Activated naive CD4-positive, alpha-beta T cell treated with anti-CD3 and anti-CD28 coated beads, Interleukin-2, amount 10 ng/mL, durations not matched to agents 7 days and 5 days (primary cell): ENCODE measurements around the gene HBB.

Experiments used
- CTCF ChIA-PET: fragments of 350-600 bp; sonication (Branson Sonifier 250); formaldehyde crosslinking; loops from one replicate; lab custom pipeline; 2021; ENCODE audit warnings: antibody characterized with exemption; lab: Charles Lee
- DNase-seq: peaks from one replicate; pipeline ENCODE4 v3.0.0-alpha.2; 2020
- H3K27ac Mint-ChIP-seq: one replicate; pipeline ENCODE4 v1.8.0; 2021; ENCODE audit warnings: mild to moderate bottlenecking, moderate library complexity, mixed read lengths
- H3K27me3 Mint-ChIP-seq: one replicate; pipeline ENCODE4 v1.8.0; 2021; ENCODE audit warnings: mild to moderate bottlenecking, mixed read lengths
- H3K36me3 Mint-ChIP-seq: one replicate; pipeline ENCODE4 v1.8.0; 2021; ENCODE audit warnings: mixed read lengths
- H3K4me1 Mint-ChIP-seq: one replicate; pipeline ENCODE4 v1.8.0; 2021; ENCODE audit warnings: mixed read lengths
- H3K4me3 Mint-ChIP-seq: one replicate; pipeline ENCODE4 v1.8.0; 2021; ENCODE audit warnings: mild to moderate bottlenecking, moderate library complexity, mixed read lengths
- H3K9me3 Mint-ChIP-seq: one replicate; pipeline ENCODE4 v1.8.0; 2021; ENCODE audit warnings: mixed read lengths

The HBB gene

GRCh38 chr11:5178046-5178837 lies 48.6 kb downstream of the HBB start:
- no peaks in the 10 kb centered on the region for H3K27me3 Mint-ChIP-seq
- no peaks in the 10 kb centered on the region for H3K36me3 Mint-ChIP-seq
- no peaks in the 10 kb centered on the region for H3K4me1 Mint-ChIP-seq
- no peaks in the 10 kb centered on the region for H3K9me3 Mint-ChIP-seq
- DNase-seq, result no peak
- CTCF ChIA-PET, result no interaction called here
- H3K4me3 Mint-ChIP-seq, result no peak overlapping the region
- H3K27ac Mint-ChIP-seq, result no peak overlapping the region
